Spleen (tissue), 11 donors: ENCODE results near the gene SCAND1. TPM values are rescaled to one million over a fixed set of nuclear protein-coding genes. Genes with fewer than 3 reads are reported as not detected.

Experiments used
- DNase-seq: peaks from one replicate; pipeline ENCODE4 v3.0.0-alpha.2; 2020
- H3K27ac ChIP-seq, 8 donors: fragments of 200-600 bp; sonication (generic) in 7 of 8; 1 replicate in 4 of 8; 2 replicates in 4 of 8; pipeline versions ENCODE4 v1.5.0 to v1.8.0; 2016 to 2021; ENCODE audit warnings: inconsistent platforms in 4 of 8, mild to moderate bottlenecking in 4 of 8, moderate library complexity in 1 of 8
- H3K27me3 ChIP-seq, 7 donors: fragments of 200-600 bp; sonication (generic) in 6 of 7; replicated peaks in 1 of 7; 1 replicate in 4 of 7; 2 replicates in 3 of 7; pipeline versions ENCODE4 v1.5.0 to v1.8.0; 2016 to 2021; ENCODE audit warnings: inconsistent platforms in 3 of 7, mild to moderate bottlenecking in 1 of 7
- H3K36me3 ChIP-seq, 6 donors: fragments of 200-600 bp; sonication (generic) in 5 of 6; 1 replicate in 4 of 6; 2 replicates in 2 of 6; pipeline versions ENCODE4 v1.5.0 to v1.8.0; 2016 to 2021; ENCODE audit warnings: inconsistent platforms in 2 of 6
- H3K4me1 ChIP-seq, 6 donors: fragments of 200-600 bp; sonication (generic) in 5 of 6; 1 replicate in 3 of 6; 2 replicates in 3 of 6; pipeline versions ENCODE4 v1.5.0 to v1.8.0; 2016 to 2021; ENCODE audit warnings: inconsistent platforms in 3 of 6
- H3K4me3 ChIP-seq, 8 donors: fragments of 200-600 bp; sonication (generic) in 7 of 8; 1 replicate in 4 of 8; 2 replicates in 4 of 8; pipeline versions ENCODE4 v1.5.0 to v1.8.0; 2016 to 2021; ENCODE audit warnings: inconsistent platforms in 4 of 8, mild to moderate bottlenecking in 4 of 8, moderate library complexity in 2 of 8
- H3K9me3 ChIP-seq, 8 donors: fragments of 200-600 bp; sonication (generic) in 7 of 8; 1 replicate in 4 of 8; 2 replicates in 4 of 8; pipeline versions ENCODE4 v1.5.0 to v1.8.0; 2016 to 2021; ENCODE audit warnings: inconsistent platforms in 4 of 8
- CTCF ChIP-seq, 11 experiments: fragments of 200-600 bp in 7 of 11; fragments of 450-650 bp in 4 of 11; sonication (generic) in 4 of 11; IDR thresholded peaks in 8 of 11; conservative IDR thresholded peaks in 3 of 11; 1 replicate in 7 of 11; 2 replicates in 4 of 11; pipeline versions ENCODE4 v1.4.0 to v1.8.0; 2016 to 2021; ENCODE audit warnings: antibody characterized with exemption in 11 of 11, inconsistent platforms in 4 of 11, mild to moderate bottlenecking in 1 of 11
- POLR2A ChIP-seq, 3 donors: fragments of 450-650 bp; IDR thresholded peaks; one replicate each; pipeline ENCODE4 v1.5.1; 2017; ENCODE audit warnings: antibody characterized with exemption in 3 of 3, mild to moderate bottlenecking in 1 of 3
- POLR2AphosphoS5 ChIP-seq, 3 donors: sonication (generic); formaldehyde crosslinking; IDR thresholded peaks; one replicate each; pipeline ENCODE4 v1.5.1; 2017; ENCODE audit warnings: antibody characterized with exemption in 3 of 3
- WGBS, 5 donors: extraction: QIAGEN DNeasy Blood & Tissue Kit in 3 of 5; methylation state at CpG; one replicate each; pipeline versions ENCODE4 v1.1.5 to v1.1.7; 2013 to 2018; 5-methylcytosine and 5-hydroxymethylcytosine counted together
- intact Hi-C: fragments of 100-400 bp; cut with DNase I; formaldehyde crosslinking; loops from one replicate; pipeline ENCODE4 v1.15.0; 2023; ENCODE audit warnings: low total_unique reads
- polyA plus RNA-seq, 3 donors: library from polyadenylated mRNA; stranded (reverse); fragments of 200-250 nt; gene quantifications; one replicate each; pipeline ENCODE4 v1.2.1, GENCODE V29; 2013
- total RNA-seq, 7 donors: library from RNA; depleted of rRNA in 3 of 7; stranded (reverse); fragments of >200 nt in 3 of 7; fragmentation: NEBNext Ultra II Directional in 4 of 7; extraction: Animal tissue kit (Norgen Biotek cat#: 25700) in 4 of 7; gene quantifications; one replicate each; pipeline versions ENCODE4 v1.1.0 to v1.2.1, GENCODE V29; 2016 to 2021
- donor health status: healthy with polysubstance abuse.
- donor health status: DM: no; HTN: no; CAD: no; lungs with moderate emphysema.
- donor health status: DM: no; HTN: no; CAD: no.
- donor health status: Bipolar disorder and iron deficiency.
- donor health status: healthy.
- donor health status: DM: no; HTN: no; CAD: no.
- donor health status: DM: yes; HTN: yes; CAD: no.

Gene SCAND1
- total and polyA plus RNA-seq, 10 donors, result 50.0 to 291 (median 64.7) TPM

- no peaks in the 10 kb centered on the region for H3K9me3 ChIP-seq
- no peak overlapping the region for H3K27ac ChIP-seq
- DNase-seq, result no peak
- TF ChIP-seq POLR2AphosphoS5 (IDR thresholded peaks at IDR 0.05) (no peak), POLR2A (IDR thresholded peaks at IDR 0.05) (no peak), CTCF (IDR thresholded peaks at IDR 0.05 in 8 of 11, conservative IDR thresholded peaks at IDR 0.05 in 3 of 11) (no peak)
- 66 to 91% (median 84%) methylated on average over 9 of the region's 9 CpGs for WGBS, 5 donors
- H3K36me3 ChIP-seq, result no peaks in the 10 kb centered on the region
- no peaks in the 10 kb centered on the region for H3K27me3 ChIP-seq
- no peak overlapping the region for H3K4me3 ChIP-seq
- H3K4me1 ChIP-seq, result no peaks in the 10 kb centered on the region
- intact Hi-C loops, result no loop called here
Observed at GRCh38 chr20:35978041-35978513, 23.8 kb upstream of the SCAND1 start.

- H3K4me3 ChIP-seq, result no peak overlapping the region
- intact Hi-C loops, result no loop called here
- H3K27me3 ChIP-seq, result no peaks in the 10 kb centered on the region
- no peak for DNase-seq
- no peaks in the 10 kb centered on the region for H3K4me1 ChIP-seq
- 71 to 80% (median 78%) methylated on average over 8 to 9 of the region's 9 CpGs for WGBS, 5 donors
- peaks cover 0 to 6% (median 0%) of the 10 kb centered on the region in 8 donors for H3K9me3 ChIP-seq
- H3K27ac ChIP-seq, result no peak overlapping the region
- H3K36me3 ChIP-seq, result no peaks in the 10 kb centered on the region
- TF ChIP-seq POLR2AphosphoS5 (IDR thresholded peaks at IDR 0.05) (no peak), CTCF (IDR thresholded peaks at IDR 0.05 in 8 of 11, conservative IDR thresholded peaks at IDR 0.05 in 3 of 11) (no peak), POLR2A (IDR thresholded peaks at IDR 0.05) (no peak)
Observed at GRCh38 chr20:35975576-35976373, 21.5 kb upstream of the SCAND1 start.

- no peaks in the 10 kb centered on the region for H3K4me1 ChIP-seq
- TF ChIP-seq POLR2AphosphoS5 (IDR thresholded peaks at IDR 0.05), result no peak
- no peak for TF ChIP-seq CTCF (IDR thresholded peaks at IDR 0.05 in 8 of 11, conservative IDR thresholded peaks at IDR 0.05 in 3 of 11)
- no peak for TF ChIP-seq POLR2A (IDR thresholded peaks at IDR 0.05)
- peaks cover 0 to 6% (median 0%) of the 10 kb centered on the region in 8 donors for H3K9me3 ChIP-seq
- DNase-seq, result no peak
- H3K27me3 ChIP-seq, result no peaks in the 10 kb centered on the region
- intact Hi-C loops, result no loop called here
- WGBS, 5 donors, result 65 to 86% (median 75%) methylated on average over 4 of the region's 4 CpGs
- H3K27ac ChIP-seq, result no peak overlapping the region
- H3K36me3 ChIP-seq, result no peaks in the 10 kb centered on the region
- no peak overlapping the region for H3K4me3 ChIP-seq
Observed at GRCh38 chr20:35974256-35974655, 20.0 kb upstream of the SCAND1 start.

- no peak for DNase-seq
- H3K4me3 ChIP-seq, result no peak overlapping the region
- no peak overlapping the region for H3K27ac ChIP-seq
- no peaks in the 10 kb centered on the region for H3K36me3 ChIP-seq
- intact Hi-C loops, result no loop called here
- TF ChIP-seq POLR2A (IDR thresholded peaks at IDR 0.05), result no peak
- no peak for TF ChIP-seq CTCF (IDR thresholded peaks at IDR 0.05 in 8 of 11, conservative IDR thresholded peaks at IDR 0.05 in 3 of 11)
- no peak for TF ChIP-seq POLR2AphosphoS5 (IDR thresholded peaks at IDR 0.05)
- no peaks in the 10 kb centered on the region for H3K27me3 ChIP-seq
- H3K9me3 ChIP-seq, result peaks cover 0 to 6% (median 0%) of the 10 kb centered on the region in 8 donors
- no peaks in the 10 kb centered on the region for H3K4me1 ChIP-seq
- WGBS, 5 donors, result 88 to 97% (median 95%) methylated on average over 4 of the region's 4 CpGs
Observed at GRCh38 chr20:35972462-35972861, 18.2 kb upstream of the SCAND1 start.
